Neuronal stem cell (in vitro differentiated cells): Measurements from ENCODE around the gene BRD1.

Experiments
- DNase-seq: peaks from one replicate; pipeline ENCODE4 v3.0.0-alpha.2; 2013; ENCODE audit warnings: low spot score
- H2AFZ ChIP-seq: one replicate; pipeline ENCODE4 v1.6.1; 2013; ENCODE audit warnings: mild to moderate bottlenecking, low read length, inconsistent platforms
- H2AK5ac ChIP-seq: 2 replicates; pipeline ENCODE4 v1.6.1; 2013; ENCODE audit warnings: low read depth, mild to moderate bottlenecking, inconsistent platforms, low read length, moderate library complexity, mixed read lengths
- H2BK120ac ChIP-seq: 2 replicates; pipeline ENCODE4 v1.6.1; 2013; ENCODE audit warnings: low read depth, mild to moderate bottlenecking, inconsistent platforms, low read length, moderate library complexity, mixed read lengths
- H2BK12ac ChIP-seq: one replicate; pipeline ENCODE4 v1.6.1; 2013; ENCODE audit warnings: low read length, inconsistent platforms
- H2BK15ac ChIP-seq: 2 replicates; pipeline ENCODE4 v1.6.1; 2013; ENCODE audit warnings: mild to moderate bottlenecking, low read length, inconsistent platforms, mixed read lengths
- H2BK5ac ChIP-seq: one replicate; pipeline ENCODE4 v1.6.1; 2013; ENCODE audit warnings: inconsistent platforms, mild to moderate bottlenecking, low read length, moderate library complexity
- H3K14ac ChIP-seq: one replicate; pipeline ENCODE4 v1.6.1; 2013; ENCODE audit warnings: low read length, inconsistent platforms
- H3K18ac ChIP-seq: 2 replicates; pipeline ENCODE4 v1.6.1; 2013; ENCODE audit warnings: low read length, inconsistent platforms
- H3K23ac ChIP-seq: 2 replicates; pipeline ENCODE4 v1.6.1; 2013; ENCODE audit warnings: low read depth, mild to moderate bottlenecking, mixed read lengths, low read length, inconsistent platforms; ENCODE audit not compliant: poor library complexity
- H3K27ac ChIP-seq: replicated peaks from 3 replicates; pipeline ENCODE4 v1.5.1; 2013; ENCODE audit warnings: low read length, inconsistent platforms
- H3K27me3 ChIP-seq, 3 experiments: 2 replicates each; pipeline ENCODE4 v1.6.1; 2013; ENCODE audit warnings: low read length in 3 of 3, mild to moderate bottlenecking in 2 of 3, inconsistent platforms in 1 of 3, low read depth in 1 of 3, mixed read lengths in 1 of 3, moderate library complexity in 1 of 3; ENCODE audit not compliant: control insufficient read depth in 3 of 3, insufficient read depth in 3 of 3
- H3K36me3 ChIP-seq, 2 donors: replicated peaks in 1 of 2; 2 replicates each; pipeline ENCODE4 v1.6.1; 2013; ENCODE audit warnings: low read length in 2 of 2; ENCODE audit not compliant: control insufficient read depth in 2 of 2, insufficient read depth in 2 of 2
- H3K4ac ChIP-seq: 2 replicates; pipeline ENCODE4 v1.6.1; 2013; ENCODE audit warnings: inconsistent platforms, mild to moderate bottlenecking, low read length, moderate library complexity
- H3K4me1 ChIP-seq, 2 donors: 1 replicate in 1 of 2; 2 replicates in 1 of 2; pipeline ENCODE4 v1.6.1; 2013; ENCODE audit warnings: low read length in 2 of 2, low read depth in 1 of 2; ENCODE audit not compliant: control insufficient read depth in 2 of 2, insufficient read depth in 1 of 2
- H3K4me2 ChIP-seq: one replicate; pipeline ENCODE4 v1.6.1; 2013; ENCODE audit warnings: mild to moderate bottlenecking, low read length, inconsistent platforms; ENCODE audit not compliant: insufficient read depth, poor library complexity, severe bottlenecking
- H3K4me3 ChIP-seq, 2 donors: 2 replicates each; pipeline ENCODE4 v1.5.1; 2013; ENCODE audit warnings: low read length in 2 of 2, mild to moderate bottlenecking in 2 of 2, inconsistent platforms in 1 of 2, moderate library complexity in 1 of 2
- H3K79me1 ChIP-seq: one replicate; pipeline ENCODE4 v1.6.1; 2013; ENCODE audit warnings: low read depth, mild to moderate bottlenecking, inconsistent platforms, low read length, moderate library complexity
- H3K9ac ChIP-seq: one replicate; pipeline ENCODE4 v1.6.1; 2013; ENCODE audit warnings: mild to moderate bottlenecking, low read depth, low read length, inconsistent platforms; ENCODE audit not compliant: poor library complexity
- H3K9me3 ChIP-seq, 2 donors: replicated peaks in 1 of 2; 2 replicates each; pipeline versions ENCODE3 to v1.6.1; 2013; ENCODE audit warnings: low read length in 2 of 2, mild to moderate bottlenecking in 2 of 2, inconsistent platforms in 1 of 2, low read depth in 1 of 2, mixed read lengths in 1 of 2, moderate library complexity in 1 of 2; ENCODE audit not compliant: control insufficient read depth in 2 of 2, insufficient read depth in 1 of 2
- H4K8ac ChIP-seq: one replicate; pipeline ENCODE4 v1.6.1; 2013; ENCODE audit warnings: low read depth, mild to moderate bottlenecking, inconsistent platforms, low read length, moderate library complexity
- H4K91ac ChIP-seq: one replicate; pipeline ENCODE4 v1.6.1; 2013; ENCODE audit warnings: low read length, low read depth, mild to moderate bottlenecking, inconsistent platforms; ENCODE audit not compliant: poor library complexity
- WGBS, 2 donors: extraction: QIAGEN DNeasy Blood & Tissue Kit; methylation state at CpG; one replicate each; pipeline ENCODE4 v1.1.7; 2013; ENCODE audit warnings: missing lambda C conversion rate in 2 of 2, mixed read lengths in 1 of 2; ENCODE audit not compliant: insufficient read length in 2 of 2, insufficient replicate concordance in 1 of 2; ENCODE audit errors: extremely low coverage in 2 of 2; 5-methylcytosine and 5-hydroxymethylcytosine counted together

BRD1 gene

DNA sequence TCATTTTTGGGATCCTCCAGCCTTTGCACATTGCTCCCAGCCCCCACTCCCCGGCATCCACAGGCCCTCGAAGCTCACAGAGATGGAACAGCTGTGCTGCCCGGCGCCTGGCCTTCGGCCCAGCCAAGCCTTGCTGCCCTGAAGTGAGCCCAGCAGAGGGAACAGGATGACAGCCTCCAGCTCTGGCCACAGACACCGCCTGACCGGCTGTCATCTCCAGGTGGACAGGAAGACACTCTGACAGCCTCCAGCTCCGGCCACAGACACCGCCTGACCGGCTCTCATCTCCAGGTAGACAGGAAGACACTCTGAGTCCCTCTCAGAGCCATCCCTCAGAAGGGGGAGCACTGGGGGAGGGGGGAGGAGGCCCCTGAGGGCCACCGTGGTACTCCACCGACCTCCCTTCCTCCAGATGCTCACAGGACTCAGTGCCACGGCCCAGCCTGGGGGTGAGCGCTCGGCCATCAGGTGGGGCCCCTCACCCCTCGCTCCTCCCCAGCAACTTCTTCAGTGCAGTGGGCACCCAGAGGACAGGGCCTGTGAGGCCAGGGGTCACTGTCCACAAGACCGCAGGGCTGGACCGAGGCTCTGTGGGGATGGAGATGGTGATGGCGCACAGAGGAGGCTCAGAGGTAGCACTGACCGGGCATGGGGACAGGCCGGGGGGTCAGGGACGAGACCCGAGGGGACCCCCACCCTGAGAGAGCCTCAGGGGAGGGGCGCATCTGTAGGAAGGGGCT, 58.6 kb downstream of the BRD1 start:
- Histone ChIP-seq H3K4me3 (no peak overlapping the region), H2BK15ac (no peak overlapping the region), H3K4me2 (no peak overlapping the region), H3K27ac (no peak overlapping the region), H3K4me1 (peaks cover 0 to 3% of the 10 kb centered on the region in 2 donors), H3K4ac (no peak overlapping the region), H2BK12ac (no peak overlapping the region), H3K79me1 (peaks cover 3% of the 10 kb centered on the region), H3K9ac (no peak overlapping the region), H3K9me3 (no peaks in the 10 kb centered on the region), H3K27me3 (no peaks in the 10 kb centered on the region), H2BK5ac (no peak overlapping the region), H3K23ac (peak overlapping the region; percentile 2), H3K18ac (peak overlapping the region; percentile 17), H2AK5ac (no peak overlapping the region), H2AFZ (no peak overlapping the region), H2BK120ac (no peak overlapping the region), H3K14ac (no peak overlapping the region), H4K8ac (no peak overlapping the region), H3K36me3 (peaks cover 0 to 24% of the 10 kb centered on the region in 2 donors), H4K91ac (no peak overlapping the region)
- no peak for DNase-seq
- WGBS, 2 donors = no CpG with 5 or more reads among the region's 24 CpGs

- Histone ChIP-seq H3K27me3 (no peaks in the 10 kb centered on the region), H3K23ac (no peak overlapping the region), H3K9me3 (no peaks in the 10 kb centered on the region), H3K18ac (no peak overlapping the region), H2BK120ac (no peak overlapping the region), H4K8ac (no peak overlapping the region), H2BK5ac (no peak overlapping the region), H3K9ac (no peak overlapping the region), H3K36me3 (peaks cover 0 to 16% of the 10 kb centered on the region in 2 donors), H3K4me3 (no peak overlapping the region), H4K91ac (no peak overlapping the region), H3K4ac (no peak overlapping the region), H3K27ac (no peak overlapping the region), H3K4me1 (peaks cover 0 to 3% of the 10 kb centered on the region in 2 donors), H2AK5ac (peak overlapping the region; percentile 14), H3K4me2 (no peak overlapping the region), H2BK12ac (no peak overlapping the region), H3K79me1 (peaks cover 3% of the 10 kb centered on the region), H2AFZ (no peak overlapping the region), H3K14ac (no peak overlapping the region), H2BK15ac (no peak overlapping the region)
- DNase-seq = no peak
- no CpG with 5 or more reads among the region's 18 CpGs for WGBS, 2 donors
These were observed 59.4 kb downstream of the BRD1 start for GRCh38 chr22:49768077-49768910.

GRCh38 chr22:49767355-49768062, 60.2 kb downstream of the BRD1 start:
- Histone ChIP-seq H2AK5ac (no peak overlapping the region), H3K4me2 (no peak overlapping the region), H2BK5ac (no peak overlapping the region), H2AFZ (no peak overlapping the region), H3K14ac (no peak overlapping the region), H3K79me1 (peaks cover 3% of the 10 kb centered on the region), H3K27ac (no peak overlapping the region), H3K9me3 (no peaks in the 10 kb centered on the region), H3K18ac (no peak overlapping the region), H3K9ac (no peak overlapping the region), H3K23ac (no peak overlapping the region), H2BK15ac (no peak overlapping the region), H4K8ac (no peak overlapping the region), H3K27me3 (no peaks in the 10 kb centered on the region), H3K4me1 (peaks cover 0 to 3% of the 10 kb centered on the region in 2 donors), H3K36me3 (peaks cover 0 to 8% of the 10 kb centered on the region in 2 donors), H2BK12ac (no peak overlapping the region), H3K4me3 (no peak overlapping the region), H3K4ac (no peak overlapping the region), H2BK120ac (no peak overlapping the region), H4K91ac (no peak overlapping the region)
- WGBS, 2 donors = no CpG with 5 or more reads among the region's 5 CpGs
- DNase-seq = peak; percentile 39

- no peak overlapping the region for H3K4me3 ChIP-seq
- WGBS, 2 donors = no CpG with 5 or more reads among the region's 12 CpGs
- H3K9ac ChIP-seq = no peak overlapping the region
- H3K79me1 ChIP-seq = peaks cover 2% of the 10 kb centered on the region
- no peak overlapping the region for H2BK120ac ChIP-seq
- H2AFZ ChIP-seq = no peak overlapping the region
- H3K27me3 ChIP-seq = no peaks in the 10 kb centered on the region
- H3K36me3 ChIP-seq = no peaks in the 10 kb centered on the region
- no peak overlapping the region for H3K4ac ChIP-seq
- H3K14ac ChIP-seq = peak overlapping the region; percentile 21
- H3K4me1 ChIP-seq = peaks cover 0 to 3% of the 10 kb centered on the region in 2 donors
- peak overlapping the region; percentile 46 for H2AK5ac ChIP-seq
- H3K27ac ChIP-seq = no peak overlapping the region
- H2BK12ac ChIP-seq = no peak overlapping the region
- no peak overlapping the region for H3K23ac ChIP-seq
- no peak overlapping the region for H4K91ac ChIP-seq
- no peak overlapping the region for H2BK15ac ChIP-seq
- H4K8ac ChIP-seq = no peak overlapping the region
- no peaks in the 10 kb centered on the region for H3K9me3 ChIP-seq
- no peak overlapping the region for H3K18ac ChIP-seq
- H3K4me2 ChIP-seq = no peak overlapping the region
- H2BK5ac ChIP-seq = no peak overlapping the region
- no peak for DNase-seq
These were observed 61.7 kb downstream of the BRD1 start for GRCh38 chr22:49765951-49766350.
